Esophagus squamous epithelium (tissue), 5 donors: Measurements from ENCODE around the gene MROH8. TPM values are rescaled to one million over a fixed set of nuclear protein-coding genes. Genes with fewer than 3 reads are reported as not detected.

Experiments used
- DNase-seq: peaks from one replicate; lab custom pipeline; 2025; lab: John Stamatoyannopoulos, UW
- H3K27ac ChIP-seq, 4 donors: fragments of 200-600 bp; sonication (generic); one replicate each; pipeline ENCODE4 v1.5.1; 2016 to 2019; ENCODE audit warnings: mild to moderate bottlenecking in 1 of 4
- H3K27me3 ChIP-seq, 4 donors: fragments of 200-600 bp; sonication (generic); 1 replicate in 3 of 4; 2 replicates in 1 of 4; pipeline versions ENCODE4 v1.5.1 to v1.6.0; 2017 to 2021; ENCODE audit warnings: antibody characterized with exemption in 1 of 4
- H3K36me3 ChIP-seq, 3 donors: fragments of 200-600 bp; sonication (generic); one replicate each; pipeline ENCODE4 v1.5.1; 2016 to 2019
- H3K4me1 ChIP-seq, 3 donors: fragments of 200-600 bp; sonication (generic); one replicate each; pipeline ENCODE4 v1.5.1; 2017 to 2019
- H3K4me3 ChIP-seq, 4 donors: fragments of 200-600 bp; sonication (generic); 1 replicate in 3 of 4; 2 replicates in 1 of 4; pipeline ENCODE4 v1.5.1; 2016 to 2019; ENCODE audit warnings: mild to moderate bottlenecking in 2 of 4, moderate library complexity in 1 of 4
- H3K9me3 ChIP-seq, 3 donors: fragments of 200-600 bp; sonication (generic); one replicate each; pipeline ENCODE4 v1.5.1; 2016 to 2019
- POLR2A ChIP-seq, 4 donors: fragments of 450-650 bp; IDR thresholded peaks; one replicate each; pipeline ENCODE4 v1.6.1; 2017; ENCODE audit warnings: antibody characterized with exemption in 4 of 4, mild to moderate bottlenecking in 4 of 4, moderate library complexity in 3 of 4
- WGBS, 2 donors: methylation state at CpG; one replicate each; pipeline ENCODE4 v1.1.5; 2018; 5-methylcytosine and 5-hydroxymethylcytosine counted together
- intact Hi-C: fragments of 100-400 bp; cut with DNase I; formaldehyde crosslinking; loops from one replicate; pipeline ENCODE4 v1.15.0; 2022
- total RNA-seq, 4 donors: library from RNA; depleted of rRNA; stranded (reverse); fragments of >200 nt; gene quantifications; one replicate each; pipeline ENCODE4 v1.1.0, GENCODE V29; 2016
- TF ChIP-seq, protein P1 (sequence below), 6 experiments: fragments of 450-650 bp in 4 of 6; fragments of 200-600 bp in 2 of 6; sonication (generic) in 2 of 6; IDR thresholded peaks; one replicate each; pipeline ENCODE4 v1.5.1; 2016 to 2019; ENCODE audit warnings: antibody characterized with exemption in 6 of 6, mild to moderate bottlenecking in 4 of 6, moderate library complexity in 4 of 6
- donor health status: DM: yes; HTN: yes; CAD: no.

MROH8 gene
- total RNA-seq, 4 donors from 2014 or later = 0.40 to 0.95 (median 0.55) TPM

DNA sequence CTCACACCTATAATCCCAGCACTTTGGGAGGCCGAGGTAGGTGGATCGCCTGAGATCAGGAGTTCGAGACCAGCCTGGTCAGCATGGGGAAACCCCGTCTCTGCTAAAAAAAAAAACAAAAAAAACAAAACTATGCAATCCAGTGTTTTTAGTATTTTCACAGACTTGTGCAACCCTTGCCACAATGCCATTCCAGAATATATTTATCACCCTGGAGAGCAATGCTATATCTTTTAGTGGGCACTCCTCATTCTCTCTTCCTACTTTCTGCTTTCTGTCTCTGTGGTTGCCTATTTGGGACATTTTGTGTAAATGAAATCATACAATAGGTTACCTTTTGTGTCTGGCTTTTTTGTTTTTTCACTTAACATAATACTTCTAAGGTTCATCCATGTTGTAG lies 39.1 kb upstream of the MROH8 start:
- Histone ChIP-seq H3K4me1 (peaks cover 0 to 36% (median 6%) of the 10 kb centered on the region in 3 donors), H3K4me3 (no peak overlapping the region), H3K9me3 (no peaks in the 10 kb centered on the region), H3K27ac (no peak overlapping the region), H3K27me3 (no peaks in the 10 kb centered on the region), H3K36me3 (peaks cover 7 to 99% (median 13%) of the 10 kb centered on the region in 3 donors)
- intact Hi-C loops = no loop called here
- 93 to 95% methylated on average over 4 of the region's 4 CpGs for WGBS, 2 donors
- DNase-seq = no peak
- no peak for TF ChIP-seq POLR2A (IDR thresholded peaks at IDR 0.05)
- TF ChIP-seq, protein P1, sequence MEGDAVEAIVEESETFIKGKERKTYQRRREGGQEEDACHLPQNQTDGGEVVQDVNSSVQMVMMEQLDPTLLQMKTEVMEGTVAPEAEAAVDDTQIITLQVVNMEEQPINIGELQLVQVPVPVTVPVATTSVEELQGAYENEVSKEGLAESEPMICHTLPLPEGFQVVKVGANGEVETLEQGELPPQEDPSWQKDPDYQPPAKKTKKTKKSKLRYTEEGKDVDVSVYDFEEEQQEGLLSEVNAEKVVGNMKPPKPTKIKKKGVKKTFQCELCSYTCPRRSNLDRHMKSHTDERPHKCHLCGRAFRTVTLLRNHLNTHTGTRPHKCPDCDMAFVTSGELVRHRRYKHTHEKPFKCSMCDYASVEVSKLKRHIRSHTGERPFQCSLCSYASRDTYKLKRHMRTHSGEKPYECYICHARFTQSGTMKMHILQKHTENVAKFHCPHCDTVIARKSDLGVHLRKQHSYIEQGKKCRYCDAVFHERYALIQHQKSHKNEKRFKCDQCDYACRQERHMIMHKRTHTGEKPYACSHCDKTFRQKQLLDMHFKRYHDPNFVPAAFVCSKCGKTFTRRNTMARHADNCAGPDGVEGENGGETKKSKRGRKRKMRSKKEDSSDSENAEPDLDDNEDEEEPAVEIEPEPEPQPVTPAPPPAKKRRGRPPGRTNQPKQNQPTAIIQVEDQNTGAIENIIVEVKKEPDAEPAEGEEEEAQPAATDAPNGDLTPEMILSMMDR (IDR thresholded peaks at IDR 0.05) = no peak

DNA sequence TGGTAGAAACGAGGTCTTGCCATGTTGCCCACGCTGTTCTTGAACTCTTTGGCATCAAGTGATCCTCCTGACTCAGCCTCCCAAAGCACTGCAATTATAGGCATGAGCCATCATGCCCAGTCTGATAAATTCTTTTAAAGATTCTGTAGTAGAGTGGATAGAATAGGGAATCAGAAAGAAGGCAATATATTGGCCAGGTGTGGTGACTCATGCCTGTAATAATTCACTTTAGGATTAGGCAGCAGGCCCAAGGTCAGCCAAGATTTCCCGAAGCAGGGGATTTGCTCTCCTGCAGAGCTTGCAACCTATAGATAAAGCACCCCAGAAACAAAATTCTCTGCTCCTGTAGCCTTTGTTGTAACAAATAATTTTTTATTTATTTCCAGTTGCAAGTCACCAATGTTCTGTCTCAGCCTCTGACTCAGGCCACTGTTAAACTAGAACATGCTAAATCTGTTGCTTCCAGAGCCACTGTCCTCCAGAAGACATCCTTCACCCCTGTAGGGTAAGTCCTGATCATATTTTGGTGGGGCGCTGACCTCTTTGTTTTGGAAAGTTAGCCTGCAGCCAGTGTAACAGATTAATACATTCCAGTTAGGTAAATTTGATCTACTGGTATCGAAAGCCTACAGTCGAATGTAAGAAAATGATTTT lies 30.4 kb upstream of the MROH8 start:
- no peak for DNase-seq
- peaks cover 0 to 11% (median 0%) of the 10 kb centered on the region in 3 donors for H3K4me1 ChIP-seq
- WGBS, 2 donors = 56 to 67% methylated on average over 6 of the region's 6 CpGs

DNA sequence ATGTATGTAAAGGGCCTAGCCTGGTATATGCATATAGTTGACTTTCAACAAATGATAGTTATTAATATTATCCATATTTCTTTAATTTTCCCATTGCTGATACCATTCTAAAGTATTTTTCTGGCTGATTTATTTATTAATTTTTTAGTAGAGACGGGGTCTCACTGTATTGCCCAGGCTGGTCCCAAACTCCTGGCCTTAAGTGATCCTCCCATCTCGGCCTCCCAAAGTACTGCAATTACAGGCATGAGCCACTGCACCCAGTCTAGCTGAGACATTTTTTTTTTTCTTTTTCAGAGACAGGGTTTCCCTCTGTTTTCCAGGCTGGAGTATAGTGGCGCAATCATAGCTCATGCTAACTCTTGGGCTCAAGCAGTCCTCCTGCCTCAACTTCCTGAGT lies 29.8 kb upstream of the MROH8 start:
- Histone ChIP-seq H3K36me3 (peaks cover 13 to 100% (median 71%) of the 10 kb centered on the region in 3 donors), H3K27ac (no peak overlapping the region), H3K4me1 (peaks cover 0 to 11% (median 0%) of the 10 kb centered on the region in 3 donors), H3K4me3 (no peak overlapping the region), H3K27me3 (no peaks in the 10 kb centered on the region), H3K9me3 (no peaks in the 10 kb centered on the region)
- TF ChIP-seq, protein P1 (IDR thresholded peaks at IDR 0.05) = no peak
- no peak for TF ChIP-seq POLR2A (IDR thresholded peaks at IDR 0.05)
- WGBS, 2 donors = 88 to 89% methylated on average over 3 of the region's 3 CpGs
- no peak for DNase-seq
- intact Hi-C loops = no loop called here

More for the DNA sequence above, 30.4 kb upstream of the MROH8 start:
- intact Hi-C loops = no loop called here
- peaks cover 13 to 100% (median 67%) of the 10 kb centered on the region in 3 donors for H3K36me3 ChIP-seq
- no peaks in the 10 kb centered on the region for H3K9me3 ChIP-seq
- no peaks in the 10 kb centered on the region for H3K27me3 ChIP-seq
- no peak overlapping the region for H3K27ac ChIP-seq
- H3K4me3 ChIP-seq = no peak overlapping the region
- TF ChIP-seq, protein P1 (IDR thresholded peaks at IDR 0.05) = no peak
- TF ChIP-seq POLR2A (IDR thresholded peaks at IDR 0.05) = no peak

DNA sequence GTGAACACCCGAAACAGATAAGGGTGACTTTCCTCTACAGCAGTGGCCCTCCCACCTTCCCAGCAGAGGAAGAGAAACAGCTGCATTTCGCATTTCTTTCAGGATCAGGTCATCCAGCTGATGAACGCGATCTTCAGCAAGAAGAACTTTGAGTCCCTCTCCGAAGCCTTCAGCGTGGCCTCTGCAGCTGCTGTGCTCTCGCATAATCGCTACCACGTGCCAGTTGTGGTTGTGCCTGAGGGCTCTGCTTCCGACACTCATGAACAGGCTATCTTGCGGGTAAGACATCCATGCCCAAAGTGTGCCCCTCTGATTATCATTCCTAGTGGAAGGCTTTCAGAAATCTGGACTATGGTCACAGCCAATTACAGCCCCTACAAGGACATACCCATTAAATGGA lies 27.8 kb upstream of the MROH8 start:
- Histone ChIP-seq H3K36me3 (peaks cover 4 to 98% (median 66%) of the 10 kb centered on the region in 3 donors), H3K9me3 (no peaks in the 10 kb centered on the region), H3K4me3 (no peak overlapping the region), H3K4me1 (peaks cover 0 to 18% (median 3%) of the 10 kb centered on the region in 3 donors), H3K27me3 (no peaks in the 10 kb centered on the region), H3K27ac (no peak overlapping the region)
- 96 to 98% methylated on average over 8 to 11 of the region's 11 CpGs for WGBS, 2 donors
- DNase-seq = no peak
- TF ChIP-seq, protein P1 (IDR thresholded peaks at IDR 0.05) = no peak
- no peak for TF ChIP-seq POLR2A (IDR thresholded peaks at IDR 0.05)
- intact Hi-C loops = no loop called here

DNA sequence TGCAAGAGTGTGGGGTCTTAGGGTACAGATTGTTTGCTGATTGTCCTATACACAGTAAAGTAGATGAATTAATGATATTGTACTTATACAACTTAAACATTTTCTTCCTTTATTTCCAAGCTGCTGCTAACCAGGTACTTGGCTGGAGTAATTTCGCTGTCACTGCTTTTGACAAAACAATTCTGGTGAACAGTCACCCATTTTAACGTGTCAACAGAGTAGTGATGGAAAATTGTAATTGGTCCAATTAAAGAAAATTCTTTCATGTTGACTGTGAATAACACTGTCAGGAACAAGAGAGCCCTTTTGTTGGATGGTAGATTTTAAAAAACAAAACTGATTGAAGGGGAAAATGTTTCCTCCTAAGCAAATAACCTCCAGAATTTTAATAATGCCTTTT lies 26.4 kb upstream of the MROH8 start:
- TF ChIP-seq, protein P1 (IDR thresholded peaks at IDR 0.05) = no peak
- TF ChIP-seq POLR2A (IDR thresholded peaks at IDR 0.05) = no peak
- no peaks in the 10 kb centered on the region for H3K9me3 ChIP-seq
- DNase-seq = no peak
- H3K4me1 ChIP-seq = peaks cover 0 to 27% (median 3%) of the 10 kb centered on the region in 3 donors
- intact Hi-C loops = no loop called here
- no peak overlapping the region for H3K4me3 ChIP-seq
- no peak overlapping the region for H3K27ac ChIP-seq
- 45 to 57% methylated on average over 2 of the region's 2 CpGs for WGBS, 2 donors
- peaks cover under 1 to 97% (median 53%) of the 10 kb centered on the region in 3 donors for H3K36me3 ChIP-seq
- H3K27me3 ChIP-seq = no peaks in the 10 kb centered on the region
